IMR-90 (cell line): ENCODE results near the gene TRAF4. TPM values are rescaled to one million over a fixed set of nuclear protein-coding genes. Genes with fewer than 3 reads are reported as not detected.
A peak's percentile ranks its signal among the peaks of the same experiment; 100 is the strongest.

Experiments
- ATAC-seq: fragments of 200-7000 bp; cut with Tn5 transposase; 2 replicates; pipeline ENCODE4 v1.9.1; 2020; ENCODE audit warnings: low read depth, mild to moderate bottlenecking, moderate library complexity
- BruUV-seq: library from RNA; stranded (reverse); fragments of 400-500 nt; replicated peaks from 2 replicates; lab custom pipeline; 2021; lab: Mats Ljungman, UMichigan
- CTCF ChIA-PET: fragments of 300-600 bp; formaldehyde crosslinking; extraction: SDS; loops from one replicate; lab custom pipeline; 2021; ENCODE audit warnings: antibody characterized with exemption; lab: Yijun Ruan, JAX
- POLR2A ChIA-PET: fragments of 300-600 bp; sonication (Branson Sonifier 250); formaldehyde crosslinking; loops from one replicate; lab custom pipeline; 2022; ENCODE audit warnings: antibody characterized with exemption; ENCODE audit not compliant: unreplicated experiment; lab: Charles Lee
- DNase-seq: peaks from one replicate; pipeline ENCODE4 v3.0.0; 2013
- H2AFZ ChIP-seq: replicated peaks from 2 replicates; pipeline ENCODE3; 2013; ENCODE audit warnings: low read length, mild to moderate bottlenecking; ENCODE audit not compliant: poor library complexity
- H2AK5ac ChIP-seq: 2 replicates; pipeline ENCODE4 v1.6.1; 2013; ENCODE audit warnings: low read depth, low read length, inconsistent platforms
- H2AK9ac ChIP-seq: replicated peaks from 2 replicates; pipeline ENCODE3; 2013; ENCODE audit warnings: mild to moderate bottlenecking, low read depth, low read length, moderate library complexity; ENCODE audit not compliant: poor library complexity
- H2BK120ac ChIP-seq: 2 replicates; pipeline ENCODE4 v1.6.1; 2013; ENCODE audit warnings: low read depth, low read length, inconsistent platforms
- H2BK15ac ChIP-seq: 3 replicates; pipeline ENCODE4 v1.6.1; 2013; ENCODE audit warnings: low read depth, low read length, inconsistent platforms
- H2BK20ac ChIP-seq: 2 replicates; pipeline ENCODE4 v1.6.1; 2013; ENCODE audit warnings: low read depth, mild to moderate bottlenecking, inconsistent platforms, low read length, moderate library complexity
- H2BK5ac ChIP-seq: 2 replicates; pipeline ENCODE4 v1.6.1; 2013; ENCODE audit warnings: mild to moderate bottlenecking, low read depth, low read length, inconsistent platforms; ENCODE audit not compliant: poor library complexity, severe bottlenecking
- H3K14ac ChIP-seq: replicated peaks from 2 replicates; pipeline ENCODE4 v1.6.1; 2013; ENCODE audit warnings: low read depth, low read length, inconsistent platforms
- H3K18ac ChIP-seq: 2 replicates; pipeline ENCODE4 v1.6.1; 2013; ENCODE audit warnings: low read depth, low read length, control low read depth
- H3K23ac ChIP-seq: 2 replicates; pipeline ENCODE4 v1.6.1; 2013; ENCODE audit warnings: low read depth, low read length, inconsistent platforms
- H3K27ac ChIP-seq: 2 replicates; pipeline ENCODE4 v1.5.1; 2013; ENCODE audit warnings: mild to moderate bottlenecking, control low read depth, low read length; ENCODE audit not compliant: insufficient read depth
- H3K27me3 ChIP-seq: 2 replicates; pipeline ENCODE4 v1.6.1; 2013; ENCODE audit warnings: low read length; ENCODE audit not compliant: control insufficient read depth, insufficient read depth
- H3K36me3 ChIP-seq: 2 replicates; pipeline ENCODE4 v1.6.1; 2013; ENCODE audit warnings: low read length, mixed read lengths; ENCODE audit not compliant: control insufficient read depth, insufficient read depth
- H3K4ac ChIP-seq: 2 replicates; pipeline ENCODE4 v1.6.1; 2013; ENCODE audit warnings: low read depth, low read length, inconsistent platforms
- H3K4me1 ChIP-seq: 2 replicates; pipeline ENCODE4 v1.6.1; 2013; ENCODE audit warnings: low read length, mixed read lengths; ENCODE audit not compliant: control insufficient read depth, insufficient read depth
- H3K4me2 ChIP-seq: 2 replicates; pipeline ENCODE4 v1.6.1; 2013; ENCODE audit warnings: low read depth, mild to moderate bottlenecking, control low read depth, low read length, moderate library complexity
- H3K4me3 ChIP-seq: 2 replicates; pipeline ENCODE4 v1.5.1; 2013; ENCODE audit warnings: low read depth, mild to moderate bottlenecking, control low read depth, low read length, moderate library complexity; ENCODE audit not compliant: insufficient read depth
- H3K56ac ChIP-seq: 2 replicates; pipeline ENCODE4 v1.6.1; 2013; ENCODE audit warnings: low read length, inconsistent platforms; ENCODE audit not compliant: insufficient read depth; ENCODE audit errors: extremely low read depth
- H3K79me1 ChIP-seq, 2 experiments: 2 replicates each; pipeline ENCODE4 v1.6.1; 2013; ENCODE audit warnings: low read length in 2 of 2, inconsistent platforms in 1 of 2, low read depth in 1 of 2
- H3K9ac ChIP-seq: 2 replicates; pipeline ENCODE4 v1.6.1; 2013; ENCODE audit warnings: low read depth, low read length, control low read depth
- H3K9me1 ChIP-seq: 2 replicates; pipeline ENCODE4 v1.6.1; 2013; ENCODE audit warnings: low read length, inconsistent platforms; ENCODE audit not compliant: insufficient read depth
- H3K9me3 ChIP-seq: 2 replicates; pipeline ENCODE4 v1.6.1; 2013; ENCODE audit warnings: low read length; ENCODE audit not compliant: control insufficient read depth, insufficient read depth
- H4K20me1 ChIP-seq: 2 replicates; pipeline ENCODE4 v1.6.1; 2013; ENCODE audit warnings: low read length, inconsistent platforms; ENCODE audit not compliant: insufficient read depth
- H4K5ac ChIP-seq: 2 replicates; pipeline ENCODE4 v1.6.1; 2013; ENCODE audit warnings: mild to moderate bottlenecking, low read depth, low read length, control low read depth
- H4K8ac ChIP-seq, 2 experiments: 2 replicates each; pipeline ENCODE4 v1.6.1; 2013; ENCODE audit warnings: low read depth in 2 of 2, low read length in 2 of 2, control low read depth in 1 of 2, inconsistent platforms in 1 of 2
- H4K91ac ChIP-seq: 2 replicates; pipeline ENCODE4 v1.6.1; 2013; ENCODE audit warnings: low read depth, low read length, inconsistent platforms; ENCODE audit not compliant: insufficient read depth
- CHD1 ChIP-seq: IDR thresholded peaks from 2 replicates; pipeline ENCODE4 v1.6.1; 2012; ENCODE audit warnings: low read depth, low read length, improper control_type of control experiment
- FOS ChIP-seq: fragments of 150-350 bp; IDR thresholded peaks from 2 replicates; pipeline ENCODE4 v1.6.1; 2016; ENCODE audit warnings: low read depth, low read length
- POLR2A ChIP-seq: IDR thresholded peaks from 2 replicates; pipeline ENCODE4 v1.6.1; 2012; ENCODE audit warnings: mild to moderate bottlenecking, low read depth, low read length
- WGBS, 2 experiments: methylation state at CpG; one replicate each; pipeline versions ENCODE4 v1.1.5 to v1.1.7; 2013; ENCODE audit warnings: missing lambda C conversion rate in 2 of 2; ENCODE audit not compliant: insufficient read length in 1 of 2; ENCODE audit errors: extremely low coverage in 2 of 2; 5-methylcytosine and 5-hydroxymethylcytosine counted together
- dilution Hi-C: fragments of 300-500 bp; cut with HindIII; formaldehyde crosslinking; loops from one replicate; pipeline ENCODE4 v1.14.3; 2018; ENCODE audit warnings: low sequenced_read_pairs; ENCODE audit not compliant: unreplicated experiment
- in situ Hi-C: fragments of 300-500 bp; cut with MboI; formaldehyde crosslinking; loops from 3 replicates; pipeline ENCODE4 v1.14.3; 2019; ENCODE audit warnings: low sequenced_read_pairs, inconsistent platforms, mixed read lengths
- intact Hi-C: fragments of 100-400 bp; cut with micrococcal nuclease; formaldehyde crosslinking; loops from 2 replicates; pipeline ENCODE4 v1.10.0; 2022
- polyA plus RNA-seq, 3 experiments: library from polyadenylated mRNA; depleted of rRNA; stranded (reverse); fragments of >200 nt; gene quantifications; 2 replicates each; pipeline ENCODE4 v1.2.3, GENCODE V29; 2012; ENCODE audit warnings: low replicate concordance in 1 of 3
- total RNA-seq: library from RNA; depleted of rRNA; stranded (reverse); fragments of >200 nt; gene quantifications from 2 replicates; pipeline ENCODE4 v1.2.3, GENCODE V29; 2012

Gene TRAF4
- total and polyA plus RNA-seq, 2 of the 4 experiments (the other 2 are of a cell fraction): 36.9 to 63.2 TPM

DNA sequence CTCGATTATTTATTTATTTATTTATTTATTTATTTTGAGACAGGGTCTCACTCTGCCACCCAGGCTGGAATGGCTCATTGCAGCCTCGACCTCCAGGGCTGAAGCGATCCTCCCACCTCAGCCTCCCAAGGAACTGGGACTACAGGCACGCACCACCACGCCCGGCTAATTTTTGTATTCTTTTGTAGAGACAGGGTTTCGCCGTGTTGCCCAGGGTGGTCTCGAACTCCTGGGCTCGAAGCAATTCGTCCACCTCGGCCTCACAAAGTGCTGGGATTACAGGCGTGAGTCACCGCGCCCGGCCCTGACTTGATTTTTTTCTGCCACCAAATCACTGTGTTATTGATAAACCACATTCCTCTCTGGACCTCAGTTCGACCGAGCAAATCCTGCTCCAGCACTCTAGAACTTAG lies 24.8 kb upstream of the TRAF4 start:
- H3K9me3 ChIP-seq: no peaks in the 10 kb centered on the region
- dilution Hi-C loops (no loop called here), in situ Hi-C loops (no loop called here), intact Hi-C loops (no loop called here)
- H2AFZ ChIP-seq: peak overlapping the region; percentile 87
- POLR2A ChIA-PET: interaction anchor here (0.6 to 1.5 kb wide), 4 partner anchors 8 to 233 kb away, joined by 3 to 6 read pairs (median 3); no protein-coding TSS in a partner anchor
- peak overlapping the region; percentile 96 for H4K91ac ChIP-seq
- DNase-seq: no peak
- ATAC-seq: no peak
- peak overlapping the region; percentile 100 for H2AK5ac ChIP-seq
- H3K14ac ChIP-seq: peak overlapping the region; percentile 89
- peaks cover 15% of the 10 kb centered on the region; the same call in 1 of the 2 replicates for H3K9me1 ChIP-seq
- H3K4ac ChIP-seq: peak overlapping the region; percentile 99
- peak overlapping the region; percentile 92 to 94 for H4K8ac ChIP-seq
- CTCF ChIA-PET: interaction anchor here (0.9 to 1.0 kb wide), 2 partner anchors 26 to 51 kb away, joined by 3 to 4 read pairs; no protein-coding TSS in a partner anchor
- H3K79me1 ChIP-seq: peaks cover 13 to 62% of the 10 kb centered on the region in 2 experiments; a peak in 3 of 4 replicates
- H3K9ac ChIP-seq: peak overlapping the region; percentile 74
- H4K20me1 ChIP-seq: peaks cover 52% of the 10 kb centered on the region
- H2BK20ac ChIP-seq: peak overlapping the region; percentile 91
- peak overlapping the region; percentile 95 for H3K23ac ChIP-seq
- peak overlapping the region; percentile 99 for H2BK5ac ChIP-seq
- peak overlapping the region; percentile 92 for H3K4me2 ChIP-seq
- peak overlapping the region; percentile 97 for H4K5ac ChIP-seq
- H3K4me1 ChIP-seq: peaks cover 13% of the 10 kb centered on the region
- H3K18ac ChIP-seq: peak overlapping the region; percentile 98
- peak overlapping the region; percentile 22 for H3K4me3 ChIP-seq
- peak overlapping the region; percentile 99 for H2BK15ac ChIP-seq
- BruUV-seq: no TSS peak
- H3K56ac ChIP-seq: peak overlapping the region; percentile 96
- peak overlapping the region; percentile 98 for H3K27ac ChIP-seq
- no peaks in the 10 kb centered on the region for H3K27me3 ChIP-seq
- no peak for TF ChIP-seq POLR2A
- TF ChIP-seq FOS: peak; percentile 31; the same call in 1 of the 2 replicates
- no peak for TF ChIP-seq CHD1
- WGBS, 2 experiments: 22% methylated on average over 12 of the region's 18 CpGs; no CpG with 5 or more reads in 1 of the 2 experiments
- H2BK120ac ChIP-seq: peak overlapping the region; percentile 96
- peak overlapping the region; percentile 97 for H2AK9ac ChIP-seq
- H3K36me3 ChIP-seq: peaks cover 45% of the 10 kb centered on the region
